ENCODE results near the gene FZD2.
A peak's percentile ranks its signal among the peaks of the same experiment; 100 is the strongest.
"Not testable (repeated sequence)": the region's sequence is repeated elsewhere in the genome, so short reads cannot be mapped to it uniquely, and the experiment has no call there.

FZD2 gene

GRCh38 chr17:44546671-44547606, 10.3 kb upstream of the FZD2 start:
- DNase-seq (ENCODE audit: low read depth): no peak

GRCh38 chr17:44547625-44548267, 9.5 kb upstream of the FZD2 start:
- no peak for DNase-seq (ENCODE audit: low read depth)

- no peak for DNase-seq (ENCODE audit: low read depth)
Observed at GRCh38 chr17:44548376-44549230, 8.7 kb upstream of the FZD2 start.

GRCh38 chr17:44549686-44550085, 7.6 kb upstream of the FZD2 start:
- DNase-seq (ENCODE audit: low read depth): no peak

GRCh38 chr17:44552361-44552760, 4.9 kb upstream of the FZD2 start:
- no peak for DNase-seq (ENCODE audit: low read depth)

GRCh38 chr17:44555099-44555498, 2.2 kb upstream of the FZD2 start:
- DNase-seq (ENCODE audit: low read depth): no peak

- no peak for DNase-seq (ENCODE audit: low read depth)
Observed at GRCh38 chr17:44556166-44556831, 985 bp upstream of the FZD2 start.

GRCh38 chr17:44557651-44558285, 484 bp downstream of the FZD2 start:
- DNase-seq (ENCODE audit: low read depth): peak; percentile 33

- no peak for DNase-seq (ENCODE audit: low read depth)
Observed at GRCh38 chr17:44558334-44558709, 1.0 kb downstream of the FZD2 start.

- DNase-seq (ENCODE audit: low read depth): no peak
Observed at GRCh38 chr17:44558710-44559633, 1.7 kb downstream of the FZD2 start.

- DNase-seq (ENCODE audit: low read depth): no peak
Observed at GRCh38 chr17:44559634-44560554, 2.6 kb downstream of the FZD2 start.

- no peak for DNase-seq (ENCODE audit: low read depth)
Observed at GRCh38 chr17:44561237-44561623, 3.9 kb downstream of the FZD2 start.

- no peak for DNase-seq (ENCODE audit: low read depth)
Observed at GRCh38 chr17:44564429-44564828, 7.1 kb downstream of the FZD2 start.

- DNase-seq (ENCODE audit: low read depth): no peak
Observed at GRCh38 chr17:44565866-44566443, 8.7 kb downstream of the FZD2 start.

- not testable (repeated sequence) for DNase-seq (ENCODE audit: low read depth)
Observed at GRCh38 chr17:44568311-44568944, 11.1 kb downstream of the FZD2 start.

- DNase-seq (ENCODE audit: low read depth): no peak
Observed at GRCh38 chr17:44568945-44569858, 11.9 kb downstream of the FZD2 start.

- no peak for DNase-seq (ENCODE audit: low read depth)
Observed at GRCh38 chr17:44572801-44573200, 15.5 kb downstream of the FZD2 start.
